NCI-H2171 (cell line): ENCODE data around the gene CLEC14A.

Experiments
- DNase-seq: peaks from one replicate; lab custom pipeline; 2025; lab: John Stamatoyannopoulos, UW

CLEC14A gene

DNA sequence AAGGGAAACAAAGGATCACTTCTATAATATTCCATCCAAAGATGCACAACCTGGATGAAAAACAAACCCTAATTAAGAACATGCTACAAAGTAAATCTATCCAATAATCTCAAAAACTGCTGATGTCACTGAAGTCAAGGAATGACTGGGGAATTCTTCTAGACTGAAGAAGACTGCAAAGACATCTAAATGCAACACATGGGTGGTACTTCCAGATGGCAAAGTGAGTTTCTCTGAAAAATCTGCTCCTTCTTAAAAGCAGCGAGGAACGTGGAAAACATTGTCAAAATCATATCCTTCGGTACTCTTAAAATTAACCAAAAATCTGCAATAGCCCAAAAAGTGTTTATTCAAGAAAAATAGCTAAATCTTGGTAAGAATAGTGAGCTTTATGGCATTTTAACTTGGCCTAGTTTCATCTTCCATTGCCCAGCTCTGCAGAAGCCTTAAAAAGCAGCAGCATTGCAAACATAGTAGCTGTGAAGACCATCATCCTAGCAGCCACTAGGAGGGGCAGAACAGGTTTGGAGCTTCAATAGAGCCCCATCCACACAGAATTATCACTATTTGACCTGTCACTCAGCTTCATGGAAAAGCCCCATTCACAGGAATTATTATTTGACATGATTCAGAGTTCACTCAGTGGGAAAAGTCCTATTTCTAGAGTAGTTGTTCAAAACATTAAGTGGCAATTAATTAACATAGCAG is 7.4 kb downstream of the CLEC14A start:
- no peak for DNase-seq

DNA sequence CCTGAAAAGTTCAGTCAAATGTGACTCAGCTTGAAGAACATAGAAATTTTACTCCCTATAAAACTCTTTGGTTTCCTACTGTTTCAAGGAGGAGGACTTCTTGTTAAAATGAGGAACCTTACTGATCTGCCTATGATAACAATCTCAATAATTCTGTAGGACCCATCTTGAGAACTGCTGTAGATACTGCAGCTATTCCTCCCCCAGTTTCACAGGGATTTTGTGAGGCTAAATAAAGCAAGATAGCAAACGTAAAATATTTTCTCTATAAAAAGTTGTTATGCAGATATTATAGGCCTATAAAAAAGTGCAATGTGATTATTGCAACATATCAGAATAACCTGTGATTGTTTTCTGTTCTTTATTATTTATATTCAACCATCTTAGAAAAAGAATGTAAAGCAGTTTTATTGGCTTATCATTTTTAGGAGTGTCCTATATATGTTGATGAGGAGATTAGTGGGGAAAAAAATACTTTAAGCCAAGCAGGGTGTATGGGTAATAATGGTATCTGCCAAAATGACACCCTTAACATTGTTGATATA is 12.1 kb downstream of the CLEC14A start:
- no peak for DNase-seq

DNA sequence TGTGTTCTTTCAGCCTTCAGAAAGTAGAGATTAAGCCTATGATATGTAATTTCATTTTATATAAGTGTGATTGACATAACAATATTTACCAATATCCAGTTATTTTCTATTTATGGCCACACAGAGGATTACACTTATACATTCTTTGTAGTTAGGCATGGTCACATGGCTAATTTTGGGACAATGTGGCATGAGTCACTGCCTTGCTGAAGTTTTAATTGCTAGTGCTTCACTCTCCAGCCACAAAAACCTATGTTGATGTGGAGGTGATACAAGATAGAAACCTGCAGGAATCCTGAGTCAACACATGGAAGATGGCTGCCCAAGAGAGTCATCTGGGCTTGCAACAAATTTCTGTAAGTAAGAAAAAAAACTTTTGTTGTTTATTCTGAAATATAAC is 17.0 kb downstream of the CLEC14A start:
- DNase-seq, result no peak

DNA sequence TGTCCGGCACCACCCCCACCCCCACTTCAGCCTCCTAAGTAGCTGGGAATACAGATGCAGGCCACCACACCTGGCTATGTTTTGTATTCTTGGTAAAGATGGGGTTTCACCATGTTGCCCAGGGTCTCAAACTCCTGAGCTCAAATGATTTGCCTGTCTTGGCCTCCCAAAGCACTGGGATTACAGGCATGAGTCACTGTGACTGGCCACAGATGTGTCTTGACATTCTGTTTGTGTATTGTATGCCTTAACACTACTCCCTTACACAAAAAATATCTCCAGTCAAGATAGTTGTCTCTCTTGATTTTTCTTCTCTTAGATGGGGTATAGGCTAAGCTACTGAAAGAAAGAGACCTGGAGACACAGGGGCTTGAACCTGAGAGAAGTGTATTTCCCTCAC is 17.6 kb downstream of the CLEC14A start:
- no peak for DNase-seq

DNA sequence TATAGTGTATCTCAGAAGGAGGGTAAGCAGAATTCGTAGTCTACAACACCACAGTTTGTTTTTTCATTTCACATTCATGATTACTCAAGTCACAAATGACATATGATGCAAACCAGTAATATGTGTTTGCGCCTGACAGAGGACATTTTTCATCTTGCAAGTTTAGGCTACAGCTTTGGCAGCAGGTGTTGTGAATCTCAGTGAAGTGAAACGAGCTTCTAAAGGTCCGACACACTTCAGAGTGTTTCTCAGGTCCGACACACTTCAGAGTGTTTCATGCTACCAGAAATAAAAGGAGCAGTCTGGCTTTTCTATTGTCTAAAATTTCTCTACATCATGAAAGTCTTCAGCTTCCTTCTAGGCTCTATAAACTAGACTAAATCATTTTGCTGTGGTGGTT is 22.7 kb downstream of the CLEC14A start:
- no peak for DNase-seq

DNA sequence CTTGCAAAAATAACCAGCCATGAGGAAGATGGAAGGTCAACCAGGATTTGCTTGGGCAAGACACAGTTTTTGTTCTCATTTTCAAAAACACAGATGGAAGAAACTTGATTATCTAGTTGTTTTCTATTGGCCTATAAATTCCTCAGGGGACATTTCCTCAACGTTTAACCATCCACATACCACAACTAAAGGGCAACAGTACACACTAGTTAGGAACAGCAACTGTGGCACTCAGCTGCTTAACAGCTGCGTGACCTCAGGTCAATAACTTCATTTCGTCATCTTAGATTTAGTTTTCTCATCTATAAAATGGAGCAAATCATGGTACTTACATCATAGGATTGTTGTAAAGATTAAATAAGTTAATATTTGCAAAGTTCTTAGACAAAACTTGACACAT is 29.5 kb downstream of the CLEC14A start:
- no peak for DNase-seq

DNA sequence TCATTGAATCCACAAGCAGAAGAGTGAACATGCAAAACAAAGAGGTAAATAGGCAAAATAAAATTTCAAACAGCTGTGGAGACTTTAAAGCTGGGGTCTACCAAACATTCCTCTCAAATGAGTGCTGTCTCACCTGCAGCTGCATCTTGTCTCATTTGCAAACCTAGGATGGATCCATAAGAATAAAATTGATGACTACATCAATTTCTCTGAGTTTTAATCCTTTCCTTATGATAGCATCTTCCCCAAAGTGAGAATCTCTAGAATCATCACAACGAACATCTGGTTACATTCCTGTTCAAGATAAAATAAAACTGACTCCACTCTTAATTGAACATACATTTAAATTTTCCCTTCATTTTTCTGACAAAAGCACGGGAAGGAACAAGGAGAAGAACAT is 29.9 kb downstream of the CLEC14A start:
- DNase-seq, result no peak

DNA sequence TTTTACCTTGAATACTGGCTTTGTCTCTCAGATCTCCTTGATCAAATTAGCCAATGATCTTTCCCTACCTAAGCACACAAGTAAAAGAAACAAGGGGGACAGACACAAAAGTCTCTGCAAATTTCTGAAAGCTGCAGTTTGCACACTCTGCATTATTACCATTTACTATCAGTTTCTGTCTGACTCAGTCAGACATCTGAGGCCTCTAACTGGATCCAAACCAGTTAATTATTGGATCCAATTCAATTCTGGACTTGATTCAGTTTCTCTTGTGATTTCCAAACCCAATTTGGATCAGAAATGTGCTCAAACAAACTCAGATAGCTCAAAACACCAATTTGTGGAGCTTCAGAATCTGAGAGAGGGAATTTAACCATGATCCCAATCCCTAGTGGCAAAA is 31.6 kb downstream of the CLEC14A start:
- no peak for DNase-seq

DNA sequence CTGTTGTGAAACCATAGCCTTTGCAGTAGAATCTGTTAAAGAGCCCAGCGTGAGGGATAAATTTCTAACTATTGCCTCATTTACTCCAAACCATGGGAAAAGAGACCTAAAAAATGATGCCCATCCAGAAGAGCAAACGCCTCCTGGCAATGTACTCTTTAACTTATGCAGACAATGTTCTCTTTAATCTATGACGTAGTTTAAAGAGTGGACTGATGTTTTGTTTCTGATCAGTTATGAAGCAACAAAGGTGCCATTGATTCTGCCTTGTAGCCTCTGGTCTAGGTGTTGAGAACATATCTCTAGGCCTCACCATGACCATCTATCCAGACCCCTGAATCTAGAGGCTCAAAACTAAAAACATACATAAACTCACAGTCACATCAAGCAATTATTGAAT is 34.8 kb downstream of the CLEC14A start:
- no peak for DNase-seq

DNA sequence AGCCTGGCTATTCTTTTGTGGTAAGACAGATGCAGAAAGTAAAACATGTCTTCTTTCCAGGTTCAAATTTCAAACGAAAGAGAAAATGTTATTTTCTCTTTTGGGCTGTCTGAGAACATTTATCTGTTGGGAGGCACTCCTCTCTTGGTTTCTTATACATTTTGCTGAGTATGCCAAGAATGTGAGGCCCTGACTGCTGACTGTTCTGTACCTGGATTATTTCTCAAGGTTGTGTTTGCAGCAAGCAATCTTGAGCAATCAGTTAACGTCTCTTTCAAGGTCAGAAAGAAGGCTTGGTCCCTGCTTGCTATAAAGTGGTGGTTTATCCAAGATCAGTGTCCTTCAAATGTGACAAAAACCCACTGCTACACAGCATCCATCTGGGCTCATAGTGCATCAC is 38.3 kb downstream of the CLEC14A start:
- DNase-seq, result no peak

DNA sequence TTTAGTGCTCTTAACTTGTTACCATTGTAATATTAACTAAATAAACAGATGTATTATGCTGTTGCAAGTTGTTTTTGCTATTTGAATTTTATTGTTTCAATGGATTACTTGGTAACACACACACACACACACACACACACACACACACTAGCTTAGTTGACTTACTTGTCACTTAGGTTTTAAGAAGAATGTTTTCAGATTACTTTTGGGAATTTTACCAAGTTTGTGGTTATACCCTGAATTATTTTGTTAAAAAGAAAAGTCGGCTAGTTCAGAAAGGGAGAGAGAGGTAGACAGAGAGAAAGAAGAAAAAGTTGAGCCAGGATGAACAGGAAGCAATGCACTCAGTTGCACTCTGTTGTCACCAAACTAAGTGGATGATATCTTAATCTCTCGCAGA is 42.9 kb downstream of the CLEC14A start:
- DNase-seq, result no peak

DNA sequence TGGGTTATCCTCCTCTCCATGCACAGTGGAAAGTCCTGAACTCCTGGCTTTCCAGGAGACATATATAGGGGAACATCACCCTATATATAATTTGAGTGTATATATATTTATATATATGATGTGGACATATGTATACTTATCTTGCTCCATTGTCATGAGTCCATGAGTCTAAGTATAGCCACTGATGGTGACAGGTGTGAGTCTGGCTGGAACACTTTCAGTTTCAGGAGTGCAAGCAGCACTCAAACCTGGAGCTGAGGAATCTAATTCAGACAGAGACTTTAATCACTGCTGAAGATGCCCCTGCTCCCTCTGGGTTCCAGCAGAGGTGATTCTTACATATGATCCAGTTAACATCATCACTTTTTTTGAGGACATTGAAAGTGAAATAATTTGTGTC is 43.8 kb downstream of the CLEC14A start:
- no peak for DNase-seq

DNA sequence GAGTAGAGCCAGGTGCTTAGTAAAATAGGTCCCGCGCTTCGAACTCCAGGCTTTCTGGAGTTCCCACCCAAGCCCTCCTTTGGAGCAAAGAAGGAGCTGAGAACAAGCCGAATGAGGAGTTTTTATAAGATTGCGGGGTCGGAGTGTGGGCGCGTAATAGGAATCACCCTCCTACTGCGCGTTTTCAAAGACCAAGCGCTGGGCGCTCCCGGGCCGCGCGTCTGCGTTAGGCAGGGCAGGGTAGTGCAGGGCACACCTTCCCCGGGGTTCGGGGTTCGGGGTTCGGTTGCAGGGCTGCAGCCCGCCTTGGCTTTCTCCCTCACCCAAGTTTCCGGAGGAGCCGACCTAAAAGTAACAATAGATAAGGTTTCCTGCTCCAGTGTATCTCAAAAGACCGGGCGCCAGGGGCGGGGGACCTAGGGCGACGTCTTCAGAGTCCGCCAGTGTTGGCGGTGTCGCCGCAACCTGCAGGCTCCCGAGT is 44.6 kb downstream of the CLEC14A start:
- no peak for DNase-seq

DNA sequence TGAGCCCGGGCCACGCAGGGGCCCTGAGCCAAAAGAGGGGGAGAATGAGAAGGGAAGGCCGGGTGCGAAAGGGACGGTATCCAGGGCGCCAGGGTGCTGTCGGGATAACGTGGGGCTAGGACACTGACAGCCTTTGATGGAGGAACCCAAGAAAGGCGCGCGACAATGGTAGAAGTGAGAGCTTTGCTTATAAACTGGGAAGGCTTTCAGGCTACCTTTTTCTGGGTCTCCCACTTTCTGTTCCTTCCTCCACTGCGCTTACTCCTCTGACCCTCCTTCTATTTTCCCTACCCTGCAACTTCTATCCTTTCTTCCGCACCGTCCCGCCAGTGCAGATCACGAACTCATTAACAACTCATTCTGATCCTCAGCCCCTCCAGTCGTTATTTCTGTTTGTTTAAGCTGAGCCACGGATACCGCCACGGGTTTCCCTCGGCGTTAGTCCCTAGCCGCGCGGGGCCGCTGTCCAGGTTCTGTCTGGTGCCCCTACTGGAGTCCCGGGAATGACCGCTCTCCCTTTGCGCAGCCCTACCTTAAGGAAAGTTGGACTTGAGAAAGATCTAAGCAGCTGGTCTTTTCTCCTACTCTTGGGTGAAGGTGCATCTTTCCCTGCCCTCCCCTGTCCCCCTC is 45.2 kb downstream of the CLEC14A start:
- no peak for DNase-seq

DNA sequence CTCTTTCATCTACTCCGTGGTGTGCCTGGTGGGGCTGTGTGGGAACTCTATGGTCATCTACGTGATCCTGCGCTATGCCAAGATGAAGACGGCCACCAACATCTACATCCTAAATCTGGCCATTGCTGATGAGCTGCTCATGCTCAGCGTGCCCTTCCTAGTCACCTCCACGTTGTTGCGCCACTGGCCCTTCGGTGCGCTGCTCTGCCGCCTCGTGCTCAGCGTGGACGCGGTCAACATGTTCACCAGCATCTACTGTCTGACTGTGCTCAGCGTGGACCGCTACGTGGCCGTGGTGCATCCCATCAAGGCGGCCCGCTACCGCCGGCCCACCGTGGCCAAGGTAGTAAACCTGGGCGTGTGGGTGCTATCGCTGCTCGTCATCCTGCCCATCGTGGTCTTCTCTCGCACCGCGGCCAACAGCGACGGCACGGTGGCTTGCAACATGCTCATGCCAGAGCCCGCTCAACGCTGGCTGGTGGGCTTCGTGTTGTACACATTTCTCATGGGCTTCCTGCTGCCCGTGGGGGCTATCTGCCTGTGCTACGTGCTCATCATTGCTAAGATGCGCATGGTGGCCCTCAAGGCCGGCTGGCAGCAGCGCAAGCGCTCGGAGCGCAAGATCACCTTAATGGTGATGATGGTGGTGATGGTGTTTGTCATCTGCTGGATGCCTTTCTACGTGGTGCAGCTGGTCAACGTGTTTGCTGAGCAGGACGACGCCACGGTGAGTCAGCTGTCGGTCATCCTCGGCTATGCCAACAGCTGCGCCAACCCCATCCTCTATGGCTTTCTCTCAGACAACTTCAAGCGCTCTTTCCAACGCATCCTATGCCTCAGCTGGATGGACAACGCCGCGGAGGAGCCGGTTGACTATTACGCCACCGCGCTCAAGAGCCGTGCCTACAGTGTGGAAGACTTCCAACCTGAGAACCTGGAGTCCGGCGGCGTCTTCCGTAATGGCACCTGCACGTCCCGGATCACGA is 46.0 kb downstream of the CLEC14A start:
- no peak for DNase-seq

DNA sequence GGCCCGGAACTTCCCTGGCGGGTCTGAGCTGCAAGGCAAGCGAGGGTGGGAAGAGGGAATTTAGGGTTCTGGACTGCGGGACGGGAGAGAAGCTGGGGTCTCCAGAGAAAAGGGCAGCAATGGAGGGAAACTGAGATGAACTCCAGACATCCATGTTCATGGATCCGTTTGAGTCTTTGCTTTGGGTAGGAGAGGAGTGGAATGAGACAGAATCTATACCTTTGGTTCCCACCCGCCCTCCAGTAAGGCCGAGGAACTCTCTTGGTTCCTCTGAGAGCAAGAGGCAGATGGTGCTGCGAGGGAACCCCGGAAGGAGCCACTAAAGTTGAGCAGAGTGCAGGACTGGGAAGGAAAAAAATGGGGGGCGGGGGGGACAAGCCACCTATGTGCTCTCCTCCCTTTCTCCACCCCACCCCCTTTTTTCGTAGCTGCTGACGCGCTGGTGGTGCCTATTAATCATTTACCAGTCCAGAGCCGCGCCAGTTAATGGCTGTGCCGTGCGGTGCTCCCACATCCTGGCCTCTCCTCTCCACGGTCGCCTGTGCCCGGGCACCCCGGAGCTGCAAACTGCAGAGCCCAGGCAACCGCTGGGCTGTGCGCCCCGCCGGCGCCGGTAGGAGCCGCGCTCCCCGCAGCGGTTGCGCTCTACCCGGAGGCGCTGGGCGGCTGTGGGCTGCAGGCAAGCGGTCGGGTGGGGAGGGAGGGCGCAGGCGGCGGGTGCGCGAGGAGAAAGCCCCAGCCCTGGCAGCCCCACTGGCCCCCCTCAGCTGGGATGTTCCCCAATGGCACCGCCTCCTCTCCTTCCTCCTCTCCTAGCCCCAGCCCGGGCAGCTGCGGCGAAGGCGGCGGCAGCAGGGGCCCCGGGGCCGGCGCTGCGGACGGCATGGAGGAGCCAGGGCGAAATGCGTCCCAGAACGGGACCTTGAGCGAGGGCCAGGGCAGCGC is 47.0 kb downstream of the CLEC14A start:
- no peak for DNase-seq

DNA sequence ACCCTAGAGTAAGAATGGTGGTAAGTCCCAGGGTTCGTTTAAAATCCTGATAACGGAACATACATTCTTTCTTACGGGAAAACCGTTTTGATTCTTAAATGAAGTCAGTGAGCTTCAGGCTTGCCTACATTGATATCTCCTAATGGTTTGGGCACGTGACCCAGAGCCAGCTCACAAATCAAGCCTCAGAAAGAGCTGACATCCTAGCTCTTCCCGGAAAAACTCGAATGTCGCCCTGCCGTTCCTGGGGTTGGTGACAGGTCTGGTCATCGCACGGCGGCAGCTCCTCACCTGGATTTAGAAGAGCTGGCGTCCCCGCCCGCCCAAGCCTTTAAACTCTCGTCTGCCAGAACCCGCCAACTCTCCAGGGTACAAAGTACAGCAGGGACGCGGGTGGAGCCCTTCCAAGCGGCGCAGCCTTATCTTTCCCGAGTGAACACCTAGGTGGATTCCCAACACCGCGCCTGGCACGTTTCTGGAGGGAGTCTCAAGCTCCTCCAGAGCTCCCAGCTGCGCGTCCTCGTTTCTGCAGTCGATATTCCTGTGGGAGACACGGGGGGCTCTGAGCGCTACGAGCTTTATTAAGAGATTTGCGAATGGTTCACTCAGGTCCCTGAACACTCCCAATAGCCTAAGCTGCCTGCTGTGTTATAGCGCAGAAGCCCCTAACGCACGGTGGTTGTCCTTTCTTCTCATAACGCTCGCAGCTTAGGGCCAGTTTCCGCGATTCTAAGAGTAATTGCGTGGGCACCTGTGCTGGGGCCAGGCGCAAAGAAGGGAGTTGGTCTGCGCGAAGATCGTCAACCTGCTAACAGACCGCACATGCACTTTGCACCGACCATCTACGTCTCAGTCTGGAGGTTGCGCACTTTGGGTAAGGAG is 47.9 kb downstream of the CLEC14A start, which contains the start of gene SSTR1:
TSS of gene SSTR1 (plus strand) at position 169 of the 882 bp plus-strand sequence. CDS start 1,486 bp downstream, outside the sequence.
- DNase-seq, result no peak

DNA sequence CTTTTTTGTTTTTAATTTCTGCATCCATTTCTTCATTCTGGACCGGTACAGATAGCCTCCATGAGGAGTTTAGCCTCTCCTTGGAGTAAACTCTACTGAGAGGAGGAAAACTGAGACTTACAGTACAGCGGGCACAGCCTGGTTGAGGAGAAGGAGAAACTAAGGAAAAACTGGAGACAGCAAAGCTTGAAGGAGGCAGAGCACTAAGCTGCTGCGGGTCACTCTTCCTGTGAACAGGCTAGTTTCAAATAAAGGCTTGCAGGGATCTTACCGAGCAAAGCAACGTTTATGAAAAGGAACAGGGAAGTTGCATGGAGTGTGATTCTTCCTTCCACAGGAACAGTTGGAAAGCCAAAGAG is 48.5 kb downstream of the CLEC14A start:
- no peak for DNase-seq

DNA sequence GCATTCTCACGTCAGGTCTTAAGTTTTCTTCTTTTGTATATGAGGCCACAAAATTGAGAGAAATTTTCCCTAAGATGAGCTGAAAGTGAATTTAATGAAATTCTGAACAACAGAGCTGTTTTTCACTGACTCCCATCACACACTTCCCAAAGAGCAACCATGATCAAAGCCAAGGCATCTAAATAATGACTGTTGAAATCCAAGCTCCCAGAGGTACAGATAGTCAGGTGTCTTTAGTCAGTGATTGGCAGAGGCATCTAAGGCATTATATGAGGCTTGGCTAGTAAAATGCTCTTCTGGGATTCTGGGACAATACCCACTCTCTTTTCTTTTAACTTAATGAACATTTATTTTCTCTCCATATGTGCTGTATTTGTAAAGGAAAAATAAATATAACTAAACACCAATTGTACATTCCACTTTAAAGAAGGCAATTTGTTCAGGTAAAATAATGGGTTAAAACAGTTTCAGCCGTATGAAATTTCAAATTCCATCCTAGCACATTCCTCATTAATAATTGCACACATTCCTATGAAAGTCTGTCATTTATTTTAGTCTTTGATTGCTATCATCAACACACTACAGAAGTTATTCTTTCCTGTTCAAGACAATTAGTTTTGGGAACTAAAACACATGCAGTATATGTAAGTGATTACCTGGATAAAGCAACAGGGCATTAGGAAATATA is 49.1 kb downstream of the CLEC14A start:
- DNase-seq, result no peak
